PFSK-1 (cell line): ENCODE data around the gene TFAM.

Experiments used
- FOXP2 ChIP-seq: optimal IDR thresholded peaks from 2 replicates; pipeline ENCODE3; 2011; ENCODE audit warnings: borderline replicate concordance, control low read depth, inconsistent platforms; ENCODE audit not compliant: insufficient read depth; ENCODE audit errors: extremely low read length, extremely low read depth
- REST ChIP-seq, 2 experiments: IDR thresholded peaks; 2 replicates each; pipeline versions ENCODE4 v1.6.1 to v1.8.0; 2011 to 2012; ENCODE audit warnings: low read depth in 2 of 2, low read length in 2 of 2, control low read depth in 1 of 2, inconsistent platforms in 1 of 2, mild to moderate bottlenecking in 1 of 2, moderate library complexity in 1 of 2; ENCODE audit not compliant: insufficient read depth in 1 of 2
- SIN3A ChIP-seq: IDR thresholded peaks from 2 replicates; pipeline ENCODE4 v1.6.1; 2012; ENCODE audit warnings: mild to moderate bottlenecking, low read length, moderate library complexity, borderline replicate concordance; ENCODE audit not compliant: insufficient read depth
- TAF1 ChIP-seq: IDR thresholded peaks from 2 replicates; pipeline ENCODE4 v1.6.1; 2012; ENCODE audit warnings: low read length, control low read depth, borderline replicate concordance; ENCODE audit not compliant: insufficient read depth

- no peak for TF ChIP-seq FOXP2
- no peak for TF ChIP-seq TAF1
- TF ChIP-seq SIN3A: no peak
- no peak for TF ChIP-seq REST (IDR thresholded peaks at IDR 0.05; ENCODE audit: insufficient read depth in 1 of 2, low read depth in 2 of 2, low read length in 2 of 2)
These were observed 59.1 kb downstream of the TFAM start for GRCh38 chr10:58444321-58444720.
